Uterus (tissue), 4 donors: ENCODE results near the gene OR10A5. TPM values are rescaled to one million over a fixed set of nuclear protein-coding genes. Genes with fewer than 3 reads are reported as not detected.

ENCODE experiments used
- DNase-seq, 2 donors: peaks; one replicate each; pipeline ENCODE4 v3.0.0-alpha.2; 2019 to 2020
- H3K27ac ChIP-seq, 2 donors: fragments of 200-600 bp; sonication (generic); 1 replicate in 1 of 2; 2 replicates in 1 of 2; pipeline ENCODE4 v1.5.1; 2016 to 2018
- H3K27me3 ChIP-seq, 2 donors: fragments of 200-600 bp; sonication (generic); one replicate each; pipeline ENCODE4 v1.5.1; 2018 to 2019; ENCODE audit warnings: control low read depth in 1 of 2
- H3K36me3 ChIP-seq, 2 donors: fragments of 200-600 bp; sonication (generic); one replicate each; pipeline ENCODE4 v1.5.1; 2019; ENCODE audit warnings: control low read depth in 1 of 2
- H3K4me1 ChIP-seq, 2 donors: fragments of 200-600 bp; sonication (generic); one replicate each; pipeline ENCODE4 v1.5.1; 2018 to 2019; ENCODE audit warnings: control low read depth in 1 of 2
- H3K4me3 ChIP-seq, 2 donors: fragments of 200-600 bp; sonication (generic); 1 replicate in 1 of 2; 2 replicates in 1 of 2; pipeline ENCODE4 v1.5.1; 2018 to 2019; ENCODE audit warnings: mild to moderate bottlenecking in 1 of 2
- H3K9me3 ChIP-seq, 2 donors: fragments of 200-600 bp; sonication (generic); one replicate each; pipeline ENCODE4 v1.5.1; 2019; ENCODE audit warnings: control low read depth in 1 of 2
- CTCF ChIP-seq, 4 experiments: fragments of 200-600 bp in 2 of 4; fragments of 450-650 bp in 2 of 4; sonication (generic) in 2 of 4; IDR thresholded peaks; one replicate each; pipeline ENCODE4 v1.5.1; 2016 to 2019; ENCODE audit warnings: antibody characterized with exemption in 4 of 4, mild to moderate bottlenecking in 2 of 4, moderate library complexity in 1 of 4
- POLR2A ChIP-seq, 2 donors: fragments of 450-650 bp; IDR thresholded peaks; one replicate each; pipeline ENCODE4 v1.6.1; 2016; ENCODE audit warnings: antibody characterized with exemption in 2 of 2, mild to moderate bottlenecking in 1 of 2, moderate library complexity in 1 of 2
- intact Hi-C: fragments of 100-400 bp; cut with DNase I; formaldehyde crosslinking; loops from one replicate; pipeline ENCODE4 v1.15.1; 2023; ENCODE audit warnings: low total_unique reads
- total RNA-seq, 4 donors: library from RNA; depleted of rRNA in 3 of 4; stranded (reverse); fragments of >200 nt in 3 of 4; gene quantifications; one replicate each; pipeline versions ENCODE4 v1.1.0 to v1.2.4, GENCODE V29; 2014 to 2023
- donor health status: DM: yes; HTN: yes; CAD: no.

Gene OR10A5
- total RNA-seq, 4 donors from 2014 or later, result not detected

- Histone ChIP-seq H3K9me3 (no peaks in the 10 kb centered on the region), H3K4me3 (no peak overlapping the region), H3K27ac (no peak overlapping the region), H3K27me3 (no peaks in the 10 kb centered on the region), H3K36me3 (no peaks in the 10 kb centered on the region), H3K4me1 (no peaks in the 10 kb centered on the region)
- no peak for TF ChIP-seq CTCF (IDR thresholded peaks at IDR 0.05)
- TF ChIP-seq POLR2A (IDR thresholded peaks at IDR 0.05), result no peak
- DNase-seq, result no peak
- intact Hi-C loops, result no loop called here
Measured at GRCh38 chr11:6888830-6889229, 43.3 kb downstream of the OR10A5 start.

DNA sequence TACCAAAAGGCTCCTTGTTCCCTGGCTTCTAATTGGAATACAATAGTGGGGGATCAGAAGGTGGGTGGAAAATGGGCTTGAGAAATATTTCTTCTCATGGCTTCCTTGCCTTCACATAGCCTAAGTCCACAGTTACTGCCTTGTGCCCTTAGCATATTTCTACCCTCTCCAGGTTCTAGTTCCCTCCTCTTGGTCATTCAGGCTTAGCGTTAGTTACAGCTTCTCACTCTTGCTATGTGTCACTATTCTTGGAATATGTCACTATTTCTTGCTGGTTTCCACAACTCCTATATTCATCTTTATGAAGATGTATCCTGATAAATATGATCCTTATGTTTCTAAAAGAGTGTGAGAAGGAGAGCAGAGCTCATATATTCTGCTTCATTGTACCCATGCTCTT, 44.4 kb downstream of the OR10A5 start:
- Histone ChIP-seq H3K27ac (no peak overlapping the region), H3K4me3 (no peak overlapping the region), H3K9me3 (no peaks in the 10 kb centered on the region), H3K4me1 (no peaks in the 10 kb centered on the region), H3K36me3 (no peaks in the 10 kb centered on the region), H3K27me3 (no peaks in the 10 kb centered on the region)
- intact Hi-C loops, result no loop called here
- DNase-seq, result no peak
- TF ChIP-seq CTCF (IDR thresholded peaks at IDR 0.05), result no peak
- no peak for TF ChIP-seq POLR2A (IDR thresholded peaks at IDR 0.05)

DNA sequence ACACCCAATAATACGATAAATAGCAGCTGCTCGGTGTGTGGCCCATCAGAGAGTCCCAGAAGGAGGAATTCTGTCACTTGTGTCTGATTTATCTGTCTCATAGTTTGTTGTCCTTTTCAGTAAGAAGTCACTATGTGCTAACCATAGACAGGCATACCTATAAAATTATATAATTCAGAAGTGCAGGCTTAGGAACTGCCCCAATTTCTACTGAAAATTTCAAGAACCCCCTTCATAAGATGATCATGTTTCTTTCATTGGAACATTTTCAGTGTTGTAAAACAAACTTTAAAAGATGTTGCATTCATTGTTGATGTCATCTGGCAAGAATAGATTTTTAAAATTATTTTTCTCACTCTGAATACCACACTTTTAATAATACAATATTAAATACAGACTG, 46.9 kb downstream of the OR10A5 start, which contains the start of gene OR2D2:
TSS of gene OR2D2 (minus strand) at position 101 of the 400 bp plus-strand sequence. CDS start at position 101, 0 bp downstream.
- DNase-seq, result no peak
- Histone ChIP-seq H3K4me1 (no peaks in the 10 kb centered on the region), H3K4me3 (no peak within 1 kb of the TSS), H3K36me3 (no peaks in the 10 kb centered on the region), H3K27ac (no peak within 1 kb of the TSS), H3K9me3 (no peaks in the 10 kb centered on the region), H3K27me3 (no peaks in the 10 kb centered on the region)
- TF ChIP-seq CTCF (IDR thresholded peaks at IDR 0.05) (no peak), POLR2A (IDR thresholded peaks at IDR 0.05) (no peak)
- intact Hi-C loops, result no loop called here

DNA sequence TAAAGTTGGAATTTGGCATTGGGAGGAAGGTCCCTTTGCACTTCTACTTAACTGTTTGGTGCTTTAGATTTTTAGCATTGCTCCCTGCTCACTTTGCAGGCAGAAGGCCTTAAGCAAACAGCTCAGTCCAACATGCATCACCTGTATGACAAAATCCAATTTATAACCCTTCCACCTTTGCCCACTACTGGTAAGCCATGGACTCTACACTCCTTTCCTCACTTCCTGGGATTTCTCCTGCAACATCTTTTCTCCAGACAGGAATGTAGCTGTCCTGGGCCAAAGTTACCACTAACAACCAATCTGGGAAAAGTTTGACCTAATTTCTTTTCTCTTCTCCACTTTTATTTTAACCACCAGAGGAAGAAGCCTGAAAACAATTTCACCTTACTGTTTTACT, 48.6 kb downstream of the OR10A5 start:
- intact Hi-C loops, result no loop called here
- Histone ChIP-seq H3K27ac (no peak overlapping the region), H3K36me3 (no peaks in the 10 kb centered on the region), H3K9me3 (no peaks in the 10 kb centered on the region), H3K4me1 (no peaks in the 10 kb centered on the region), H3K27me3 (no peaks in the 10 kb centered on the region), H3K4me3 (no peak overlapping the region)
- no peak for DNase-seq
- TF ChIP-seq CTCF (IDR thresholded peaks at IDR 0.05) (no peak), POLR2A (IDR thresholded peaks at IDR 0.05) (no peak)

GRCh38 chr11:6895010-6895409, 49.5 kb downstream of the OR10A5 start:
- intact Hi-C loops, result no loop called here
- Histone ChIP-seq H3K27me3 (no peaks in the 10 kb centered on the region), H3K4me1 (no peaks in the 10 kb centered on the region), H3K27ac (no peak overlapping the region), H3K9me3 (no peaks in the 10 kb centered on the region), H3K36me3 (no peaks in the 10 kb centered on the region), H3K4me3 (no peak overlapping the region)
- DNase-seq, result no peak
- TF ChIP-seq POLR2A (IDR thresholded peaks at IDR 0.05), result no peak

Other genes with a start within 250 kb of the OR10A5 start
- 10 to 100 TPM; 12.6 to 41.2 (median 26.9) TPM for gene RRP8, start 242.1 kb upstream of the OR10A5 start, total RNA-seq
- gene ILK, start 241.9 kb upstream of the OR10A5 start, total RNA-seq, result 100 to 1,000 TPM; 205 to 336 (median 279) TPM
- 100 to 1,000 TPM in 2 of 4 donors, 10 to 100 TPM in 2; 11.5 to 137 (median 67.1) TPM for gene TAF10, start 233.5 kb upstream of the OR10A5 start, total RNA-seq
- gene TPP1, start 226.3 kb upstream of the OR10A5 start, total RNA-seq, result 10 to 100 TPM; 27.1 to 74.9 (median 40.7) TPM
- gene DCHS1, start 189.9 kb upstream of the OR10A5 start, total RNA-seq, result 100 to 1,000 TPM in 1 of 4 donors, 10 to 100 TPM in 3; 26.8 to 125 (median 73.6) TPM
- gene MRPL17, start 162.3 kb upstream of the OR10A5 start, total RNA-seq, result 100 to 1,000 TPM in 1 of 4 donors, 10 to 100 TPM in 3; 30.6 to 452 (median 55.0) TPM
- gene OR2AG2, start 73.7 kb upstream of the OR10A5 start, total RNA-seq, result under 1 TPM in 2 of 4 donors, not detected in 2; 0.09 to 0.14 TPM
- not detected for gene OR2AG1, start 62.7 kb upstream of the OR10A5 start, total RNA-seq
- 1 to 10 TPM in 1 of 4 donors, under 1 TPM in 1, not detected in 2; 0.40 to 1.0 TPM for gene OR6A2, start 46.0 kb upstream of the OR10A5 start, total RNA-seq
- gene OR10A2, start 17.4 kb downstream of the OR10A5 start, total RNA-seq, result not detected
- gene OR10A4, start 30.9 kb downstream of the OR10A5 start, total RNA-seq, result not detected
- under 1 TPM in 1 of 4 donors, not detected in 3; 0.28 TPM for gene OR2D2, start 46.8 kb downstream of the OR10A5 start, total RNA-seq
- gene OR2D3, start 75.3 kb downstream of the OR10A5 start, total RNA-seq, result not detected
- gene ZNF215, start 80.7 kb downstream of the OR10A5 start, total RNA-seq, result 1 to 10 TPM in 2 of 4 donors, under 1 TPM in 2; 0.77 to 3.2 (median 1.9) TPM
- 10 to 100 TPM in 1 of 4 donors, 1 to 10 TPM in 3; 2.9 to 23.8 (median 4.7) TPM for gene ZNF214, start 174.7 kb downstream of the OR10A5 start, total RNA-seq
- under 1 TPM in 2 of 4 donors, not detected in 2; 0.24 to 0.35 TPM for gene NLRP14, start 174.8 kb downstream of the OR10A5 start, total RNA-seq
- under 1 TPM in 1 of 4 donors, not detected in 3; 0.14 TPM for gene RBMXL2, start 243.3 kb downstream of the OR10A5 start, total RNA-seq